IPS-NIHi7 (cell line): ENCODE data around the gene RYR2.

Experiments
- DNase-seq: peaks from one replicate; pipeline ENCODE4 v3.0.0; 2012; ENCODE audit warnings: mixed read lengths; ENCODE audit errors: extremely low spot score

Gene RYR2

GRCh38 chr1:237031480-237031879 lies 10.5 kb upstream of the RYR2 start:
- DNase-seq, result no peak

GRCh38 chr1:237032029-237032428 lies 10.0 kb upstream of the RYR2 start:
- DNase-seq, result peak; percentile 58

DNA sequence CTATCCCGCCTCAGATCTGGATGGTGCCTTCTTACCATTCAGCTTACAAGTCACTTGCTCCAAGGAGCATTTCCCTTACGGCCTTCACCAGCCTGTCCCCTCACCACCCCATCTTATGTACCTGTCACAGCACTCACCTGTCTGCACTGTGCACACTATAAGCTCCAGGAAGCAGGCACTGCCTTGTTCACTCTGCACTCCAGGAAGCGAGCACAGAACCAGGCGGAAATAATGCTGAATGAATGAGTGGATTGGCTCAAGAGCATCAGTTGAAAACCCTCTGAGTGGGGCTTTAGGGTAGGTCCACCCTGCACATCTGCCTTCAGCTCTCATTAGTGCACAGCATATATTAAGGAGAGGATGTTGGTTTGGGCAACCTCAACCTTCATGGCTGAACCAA lies 8.9 kb upstream of the RYR2 start:
- DNase-seq, result no peak

DNA sequence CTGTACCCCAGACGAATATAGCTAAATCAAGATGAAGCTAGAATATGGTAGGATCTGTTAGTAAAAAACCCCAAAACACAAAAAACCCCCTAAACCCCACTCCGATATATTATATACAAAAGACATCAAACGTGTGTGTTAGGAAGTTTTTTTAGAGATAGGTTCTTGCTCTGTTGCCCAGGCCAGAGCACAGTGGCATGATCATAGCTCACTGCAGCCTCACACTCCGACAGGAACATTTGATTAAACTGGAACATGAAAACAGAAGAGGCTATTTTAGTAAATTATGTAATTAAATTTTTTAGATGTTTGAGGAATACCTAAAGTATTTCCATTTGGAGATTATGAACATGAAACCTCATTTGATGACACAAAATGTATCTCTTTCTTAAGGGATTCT lies 8.2 kb upstream of the RYR2 start:
- no peak for DNase-seq

GRCh38 chr1:237035759-237036158 lies 6.2 kb upstream of the RYR2 start:
- DNase-seq, result no peak

DNA sequence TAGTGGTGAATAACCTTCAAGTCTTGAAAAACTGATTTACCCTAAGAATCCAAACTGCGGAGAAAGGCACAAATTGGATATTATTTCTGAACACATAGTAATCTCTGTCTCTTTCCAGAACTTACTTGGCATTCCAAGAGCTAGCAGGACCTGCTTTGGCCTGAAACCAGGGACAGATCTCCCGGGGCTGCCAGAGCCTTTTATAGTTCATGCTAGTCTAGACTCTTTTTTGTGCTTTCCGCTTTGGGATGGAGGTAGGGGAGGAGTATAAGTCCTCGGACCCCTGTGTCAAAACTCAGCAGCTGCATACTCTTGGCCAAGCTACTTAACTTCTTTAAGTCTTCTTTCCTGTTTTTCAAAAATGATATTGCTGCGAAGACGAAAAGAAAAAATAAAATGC lies 3.8 kb upstream of the RYR2 start:
- no peak for DNase-seq

DNA sequence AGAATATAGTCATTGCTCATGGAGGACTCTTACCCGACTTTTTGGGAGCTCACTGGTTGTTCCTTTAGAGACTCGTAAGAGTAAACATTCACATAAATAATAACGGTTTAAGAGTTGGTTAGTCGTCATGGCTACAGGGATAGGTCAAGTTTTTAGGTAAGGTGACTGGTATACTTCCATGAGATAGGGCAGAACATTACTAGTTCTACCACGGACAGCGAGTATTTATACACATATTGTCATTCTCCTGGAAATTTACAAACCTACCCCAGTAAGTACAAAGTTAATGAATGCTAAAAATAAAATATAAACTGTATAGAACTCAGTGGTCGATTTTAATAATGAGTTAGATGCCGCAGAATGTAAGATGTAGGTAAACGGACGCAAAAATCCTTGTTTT lies 1.2 kb upstream of the RYR2 start:
- DNase-seq, result no peak

DNA sequence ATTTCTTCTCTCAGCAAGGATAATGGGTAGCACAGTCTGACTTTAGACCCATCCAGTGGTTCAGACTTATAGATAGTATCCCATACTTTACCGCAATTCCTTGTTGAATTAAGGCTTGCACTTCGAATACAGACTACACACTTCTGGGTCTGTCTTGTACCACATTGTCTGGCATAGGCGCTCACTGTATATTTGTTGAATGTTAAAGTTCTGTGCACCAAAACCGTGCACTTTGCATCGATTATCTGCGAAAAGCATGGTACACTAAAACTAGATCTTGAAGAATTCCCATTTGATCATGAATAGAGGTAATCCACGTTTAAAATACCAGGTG lies 556 bp upstream of the RYR2 start:
- DNase-seq, result no peak

GRCh38 chr1:237042526-237042891 lies 525 bp downstream of the RYR2 start:
- DNase-seq, result no peak

GRCh38 chr1:237042892-237043576 lies 1.1 kb downstream of the RYR2 start:
- DNase-seq, result no peak

DNA sequence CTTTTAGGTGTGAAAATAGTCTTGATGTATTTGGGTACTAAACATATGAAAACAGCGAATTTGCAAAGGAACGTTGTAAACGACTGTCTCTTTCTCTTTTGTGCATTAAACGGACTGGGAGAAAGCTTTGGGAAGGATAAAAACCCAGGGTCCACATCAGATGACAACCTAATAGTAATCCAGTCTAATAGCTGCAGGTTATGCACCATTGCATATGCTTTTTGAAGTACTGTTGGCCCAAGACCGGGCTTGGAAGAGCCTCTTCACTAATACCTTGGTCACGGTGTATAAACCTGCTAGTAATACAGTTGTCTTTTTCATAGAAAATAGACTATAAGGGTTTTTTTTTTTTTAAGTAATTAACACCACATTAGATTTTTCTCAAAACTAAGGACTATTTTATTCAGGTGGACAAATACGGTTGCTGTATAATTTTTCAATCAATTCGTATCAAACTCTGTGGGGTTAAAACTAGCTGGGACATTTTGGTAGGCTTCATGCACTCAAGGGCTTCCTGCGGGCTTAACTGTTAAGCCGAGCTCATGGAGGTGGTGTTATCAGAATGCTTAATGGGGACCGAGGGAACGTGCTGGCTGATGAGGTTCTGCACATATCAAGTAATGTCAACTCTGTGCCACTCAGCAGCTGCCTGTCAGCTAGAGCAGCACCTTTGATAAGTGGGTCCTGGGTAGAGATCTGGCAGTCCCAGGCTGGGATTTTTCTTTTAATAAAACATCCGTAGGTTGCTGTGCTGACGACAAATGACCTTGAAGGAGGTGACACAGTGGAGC lies 2.1 kb downstream of the RYR2 start:
- DNase-seq, result no peak

DNA sequence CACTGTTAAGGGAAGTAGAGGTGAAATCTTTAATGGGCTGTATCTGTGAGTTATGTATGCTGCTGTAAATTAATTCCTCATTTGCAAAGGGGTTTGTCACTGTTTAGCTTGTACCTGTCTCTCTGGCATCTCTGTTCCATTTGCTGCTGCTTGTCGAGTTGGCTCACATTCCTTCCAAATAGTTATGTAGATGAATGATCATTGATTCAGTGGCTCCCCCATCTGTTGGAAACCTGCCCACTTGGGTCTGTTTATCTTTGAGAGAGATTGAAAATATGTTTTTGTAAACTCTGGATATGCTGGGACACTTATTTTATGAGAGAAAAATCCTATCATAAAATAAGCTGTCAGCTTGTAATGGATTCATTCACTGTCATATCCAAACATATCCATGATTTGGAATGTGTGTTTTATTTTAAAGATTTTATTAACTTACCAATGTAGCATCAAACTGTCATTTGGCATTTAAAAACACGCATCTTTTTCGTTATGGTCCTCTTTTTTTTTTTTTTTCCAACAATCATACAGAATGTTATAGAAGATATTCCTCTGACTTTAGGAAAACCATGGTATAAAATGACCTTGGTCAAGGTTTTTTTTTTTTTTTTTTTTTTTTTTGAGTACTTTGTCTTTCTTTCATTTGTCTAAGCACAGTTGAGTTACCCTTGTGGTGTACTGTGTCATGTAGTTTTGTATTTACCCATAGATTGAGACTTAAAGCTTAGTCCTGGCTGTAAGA lies 3.5 kb downstream of the RYR2 start:
- DNase-seq, result peak; percentile 33

- DNase-seq, result no peak
Measured at GRCh38 chr1:237048803-237049202, 6.8 kb downstream of the RYR2 start.

DNA sequence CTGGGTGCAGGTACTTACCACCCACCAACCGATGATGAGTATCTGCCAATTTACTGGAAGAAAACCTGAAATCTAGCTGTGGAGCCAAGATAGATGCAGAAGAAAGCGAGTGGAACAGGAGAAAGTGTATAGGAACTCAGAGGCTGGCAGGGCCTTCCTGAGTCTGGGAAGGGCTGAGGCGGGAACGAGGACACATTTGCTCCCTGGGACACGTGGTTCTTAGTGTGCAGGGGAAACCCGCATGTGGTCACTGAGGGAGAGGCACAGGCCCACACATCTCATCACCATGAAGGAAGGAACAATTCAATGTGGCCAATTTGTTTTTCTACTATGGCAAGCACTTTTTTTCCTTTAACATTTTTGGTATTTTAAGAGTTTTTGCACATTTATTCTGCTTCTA lies 8.2 kb downstream of the RYR2 start:
- DNase-seq, result no peak

DNA sequence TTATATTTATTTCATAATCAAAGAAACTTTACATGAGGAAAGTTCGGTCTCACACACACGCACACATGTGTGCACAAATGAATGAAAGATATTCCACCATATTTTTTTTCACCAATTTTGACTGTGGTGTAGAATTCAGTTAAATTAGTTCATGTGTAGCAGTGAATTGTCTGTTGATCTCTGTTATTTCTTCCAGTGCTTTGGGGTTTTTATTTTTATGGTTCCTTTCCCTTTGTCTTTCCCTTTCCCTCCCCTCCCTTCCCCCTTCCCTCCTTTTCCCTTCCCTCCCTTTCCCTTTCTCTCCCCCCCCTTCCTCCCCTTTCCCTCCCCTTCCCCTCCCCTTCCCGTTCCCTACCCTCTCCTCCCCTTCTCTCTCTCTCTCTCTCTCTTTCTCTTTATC lies 8.9 kb downstream of the RYR2 start:
- no peak for DNase-seq

- DNase-seq, result no peak
Measured at GRCh38 chr1:237054313-237054712, 12.3 kb downstream of the RYR2 start.

GRCh38 chr1:237058470-237058869 lies 16.5 kb downstream of the RYR2 start:
- DNase-seq, result no peak

- DNase-seq, result no peak
Measured at GRCh38 chr1:237059244-237059643, 17.3 kb downstream of the RYR2 start.

- DNase-seq, result no peak
Measured at GRCh38 chr1:237062976-237063375, 21.0 kb downstream of the RYR2 start.

DNA sequence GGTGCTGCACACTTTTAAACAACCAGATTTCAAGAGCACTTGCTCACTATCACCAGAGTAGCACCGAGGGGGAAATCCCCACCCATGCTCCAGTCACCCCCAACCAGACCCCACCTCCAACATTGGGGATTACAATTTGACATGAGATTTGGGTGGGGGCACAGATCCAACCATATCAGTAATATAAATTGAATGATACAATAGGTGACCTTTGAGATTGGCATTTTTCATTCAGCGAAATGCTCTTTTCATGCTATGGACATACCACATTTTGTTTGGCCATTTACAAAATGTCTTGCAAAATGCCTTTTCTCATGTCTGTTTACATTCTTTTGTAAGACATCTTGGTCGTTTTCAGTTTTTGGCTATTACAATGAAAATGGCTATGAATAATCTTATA lies 23.9 kb downstream of the RYR2 start:
- DNase-seq, result no peak

GRCh38 chr1:237070519-237070918 lies 28.5 kb downstream of the RYR2 start:
- no peak for DNase-seq

DNA sequence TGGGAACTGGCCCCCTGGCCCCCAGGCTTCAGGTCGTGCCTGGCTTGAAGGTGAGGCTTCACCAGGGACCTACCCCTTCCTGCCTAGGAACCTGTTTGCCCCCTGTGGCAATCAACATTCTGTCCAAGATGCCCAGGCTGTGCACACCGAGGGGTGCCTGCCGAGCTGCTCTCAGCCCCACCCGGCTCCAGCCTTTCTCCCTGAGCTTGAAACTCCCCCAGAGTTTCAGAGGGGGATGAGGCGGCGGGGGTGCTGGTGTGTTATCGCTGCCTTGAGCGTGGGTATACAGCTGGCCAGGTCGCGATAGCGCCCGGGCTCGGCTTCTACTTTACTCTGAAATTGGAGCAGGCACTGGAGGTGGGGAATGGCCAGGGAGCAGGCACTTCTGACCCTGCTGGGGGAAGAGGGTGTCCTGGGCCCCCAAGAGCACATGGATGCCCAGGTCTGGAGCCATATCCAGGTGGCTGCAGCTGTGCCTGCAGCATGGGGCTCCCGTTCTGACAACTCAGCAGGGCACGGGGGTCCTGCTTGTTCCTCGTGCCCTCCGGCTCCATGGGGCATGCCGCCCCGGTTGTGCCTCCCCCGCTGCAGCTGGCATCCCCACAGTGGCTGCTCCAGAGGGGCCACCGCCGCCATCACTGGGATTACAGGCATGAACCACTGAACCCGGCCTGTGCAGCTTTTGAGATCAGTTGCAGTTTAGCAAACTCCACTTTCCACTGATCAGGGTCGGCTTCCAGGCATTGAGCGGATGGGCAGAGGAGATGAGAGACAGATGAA lies 29.8 kb downstream of the RYR2 start:
- no peak for DNase-seq
